Measurements from ENCODE around the gene TMEM94. TPM values are rescaled to one million over a fixed set of nuclear protein-coding genes. Genes with fewer than 3 reads are reported as not detected.

TMEM94 gene
- total and polyA plus RNA-seq, 2 experiments from 2014 or later: 43.5 to 53.5 TPM

- Histone ChIP-seq H3K9me3 (ENCODE audit: low read depth) (no peaks in the 10 kb centered on the region), H3K79me2 (no peaks in the 10 kb centered on the region), H3K27me3 (no peaks in the 10 kb centered on the region), H3K27ac (no peak overlapping the region), H3K4me2 (no peak overlapping the region), H3K9me2 (replicated peaks; ENCODE audit: insufficient read depth) (no peaks in the 10 kb centered on the region), H3K4me3 (no peak overlapping the region), H4K20me1 (ENCODE audit: insufficient read depth, poor library complexity, severe bottlenecking) (no peaks in the 10 kb centered on the region), H2AFZ (no peak overlapping the region), H3K36me3 (replicated peaks; ENCODE audit: insufficient read depth, low read depth) (no peaks in the 10 kb centered on the region), H3K4me1 (ENCODE audit: insufficient read depth) (no peaks in the 10 kb centered on the region)
- no peak for DNase-seq (ENCODE audit: low spot score)
- TF ChIP-seq CTCF (IDR thresholded peaks at IDR 0.05; ENCODE audit: poor library complexity) (no peak), EZH2 (IDR thresholded peaks at IDR 0.05; ENCODE audit: borderline replicate concordance) (no peak), EZH2phosphoT487 (IDR thresholded peaks at IDR 0.05; ENCODE audit: low read depth, severe bottlenecking, unreplicated experiment) (no peak)
- WGBS (ENCODE audit: low lambda C conversion rate, missing lambda C conversion rate): 98% methylated on average over 22 of the region's 23 CpGs
Measured at GRCh38 chr17:75493476-75494129, 37.2 kb downstream of the TMEM94 start.

- no peaks in the 10 kb centered on the region for H3K79me2 ChIP-seq
- H3K4me3 ChIP-seq: no peak overlapping the region
- no peaks in the 10 kb centered on the region for H3K9me2 ChIP-seq (replicated peaks; ENCODE audit: insufficient read depth)
- H3K4me2 ChIP-seq: no peak overlapping the region
- TF ChIP-seq EZH2phosphoT487 (IDR thresholded peaks at IDR 0.05; ENCODE audit: low read depth, severe bottlenecking, unreplicated experiment): no peak
- TF ChIP-seq CTCF (IDR thresholded peaks at IDR 0.05; ENCODE audit: poor library complexity): no peak
- no peak for TF ChIP-seq EZH2 (IDR thresholded peaks at IDR 0.05; ENCODE audit: borderline replicate concordance)
- no peaks in the 10 kb centered on the region for H3K9me3 ChIP-seq (ENCODE audit: low read depth)
- H3K27ac ChIP-seq: no peak overlapping the region
- 97% methylated on average over 14 of the region's 14 CpGs for WGBS (ENCODE audit: low lambda C conversion rate, missing lambda C conversion rate)
- no peaks in the 10 kb centered on the region for H3K27me3 ChIP-seq
- H4K20me1 ChIP-seq (ENCODE audit: insufficient read depth, poor library complexity, severe bottlenecking): no peaks in the 10 kb centered on the region
- no peaks in the 10 kb centered on the region for H3K36me3 ChIP-seq (replicated peaks; ENCODE audit: insufficient read depth, low read depth)
- H3K4me1 ChIP-seq (ENCODE audit: insufficient read depth): no peaks in the 10 kb centered on the region
- DNase-seq (ENCODE audit: low spot score): no peak
- H2AFZ ChIP-seq: no peak overlapping the region
Measured at GRCh38 chr17:75494326-75494877, 38.0 kb downstream of the TMEM94 start.

- Histone ChIP-seq H2AFZ (no peak overlapping the region), H3K36me3 (replicated peaks; ENCODE audit: insufficient read depth, low read depth) (no peaks in the 10 kb centered on the region)
Measured at GRCh38 chr17:75496005-75496404, 39.6 kb downstream of the TMEM94 start.

More at GRCh38 chr17:75496005-75496404, 39.6 kb downstream of the TMEM94 start:
- Histone ChIP-seq H3K27me3 (no peaks in the 10 kb centered on the region), H3K27ac (no peak overlapping the region), H4K20me1 (ENCODE audit: insufficient read depth, poor library complexity, severe bottlenecking) (no peaks in the 10 kb centered on the region), H3K4me1 (ENCODE audit: insufficient read depth) (no peaks in the 10 kb centered on the region), H3K9me3 (ENCODE audit: low read depth) (no peaks in the 10 kb centered on the region), H3K4me2 (no peak overlapping the region), H3K9me2 (replicated peaks; ENCODE audit: insufficient read depth) (no peaks in the 10 kb centered on the region), H3K79me2 (no peaks in the 10 kb centered on the region), H3K4me3 (no peak overlapping the region)
- DNase-seq (ENCODE audit: low spot score): no peak
- WGBS (ENCODE audit: low lambda C conversion rate, missing lambda C conversion rate): 94% methylated on average over 11 of the region's 11 CpGs
- no peak for TF ChIP-seq EZH2 (IDR thresholded peaks at IDR 0.05; ENCODE audit: borderline replicate concordance)
- no peak for TF ChIP-seq EZH2phosphoT487 (IDR thresholded peaks at IDR 0.05; ENCODE audit: low read depth, severe bottlenecking, unreplicated experiment)
- TF ChIP-seq CTCF (IDR thresholded peaks at IDR 0.05; ENCODE audit: poor library complexity): no peak

All from hepatocyte (in vitro differentiated cells).